ENCODE data around the gene TOM1. TPM values are rescaled to one million over a fixed set of nuclear protein-coding genes. Genes with fewer than 3 reads are reported as not detected.

Gene TOM1
- 13.6 and 20.1 TPM in 2 replicates for total RNA-seq

GRCh38 chr22:35299673-35300499, at the start of gene TOM1:
TOM1 (plus strand) TSS chr22:35299894; CDS start chr22:35299929, 35 bp downstream.

GRCh38 chr22:35257321-35258190, 42.1 kb upstream of the TOM1 start, which contains the start of gene HMGXB4:
HMGXB4 (plus strand) TSS chr22:35257493; CDS start chr22:35262391, 4,898 bp downstream.

GRCh38 chr22:35380537-35381423, 81.1 kb downstream of the TOM1 start, which contains the start of gene HMOX1:
HMOX1 (plus strand) TSS chr22:35381096; CDS start chr22:35381174, 78 bp downstream.

Other genes starting within 250 kb of the TOM1 start
- gene ISX, start 233.7 kb upstream of the TOM1 start, total RNA-seq: not detected in 2 replicates
- gene HMGXB4, start 42.4 kb upstream of the TOM1 start, total RNA-seq: 18.5 and 20.7 TPM in 2 replicates
- gene HMOX1, start 81.2 kb downstream of the TOM1 start, total RNA-seq: 14.6 and 50.8 TPM in 2 replicates
- gene MCM5, start 100.2 kb downstream of the TOM1 start, total RNA-seq: 51.3 and 86.0 TPM in 2 replicates
- gene RASD2, start 240.9 kb downstream of the TOM1 start, total RNA-seq: not detected in 2 replicates